NCI-H146 treated with DMSO at 0.1 percent for 48 hours (cell line): ENCODE measurements around the gene SPNS2.

Source experiments
- DNase-seq: peaks from one replicate; lab custom pipeline; 2025; ENCODE audit not compliant: unreplicated experiment; lab: John Stamatoyannopoulos, UW

The SPNS2 gene

GRCh38 chr17:4518901-4519300 lies 20.2 kb downstream of the SPNS2 start:
- DNase-seq: no peak

- DNase-seq: no peak
Observed at GRCh38 chr17:4519361-4519788, 20.7 kb downstream of the SPNS2 start.

- DNase-seq: no peak
Observed at GRCh38 chr17:4520060-4520893, 21.6 kb downstream of the SPNS2 start.

- no peak for DNase-seq
Observed at GRCh38 chr17:4520894-4521600, 22.4 kb downstream of the SPNS2 start.

GRCh38 chr17:4522661-4523060 lies 24.0 kb downstream of the SPNS2 start:
- no peak for DNase-seq

GRCh38 chr17:4523946-4524345 lies 25.3 kb downstream of the SPNS2 start:
- no peak for DNase-seq

- no peak for DNase-seq
Observed at GRCh38 chr17:4525691-4526397, 27.2 kb downstream of the SPNS2 start.

- no peak for DNase-seq
Observed at GRCh38 chr17:4527134-4527533, 28.5 kb downstream of the SPNS2 start.

- DNase-seq: peak; percentile 4
Observed at GRCh38 chr17:4527566-4528125, 29.0 kb downstream of the SPNS2 start.

GRCh38 chr17:4529533-4530152 lies 31.0 kb downstream of the SPNS2 start:
- DNase-seq: no peak

- DNase-seq: no peak
Observed at GRCh38 chr17:4530799-4531730, 32.4 kb downstream of the SPNS2 start.

GRCh38 chr17:4531988-4532736 lies 33.5 kb downstream of the SPNS2 start:
- DNase-seq: no peak

- DNase-seq: no peak
Observed at GRCh38 chr17:4532860-4533522, 34.3 kb downstream of the SPNS2 start.

GRCh38 chr17:4533523-4534504 lies 35.1 kb downstream of the SPNS2 start:
- no peak for DNase-seq

GRCh38 chr17:4534515-4534914 lies 35.8 kb downstream of the SPNS2 start:
- DNase-seq: no peak

GRCh38 chr17:4534928-4535666 lies 36.4 kb downstream of the SPNS2 start:
- no peak for DNase-seq
